Superior temporal gyrus (tissue), 1 donor: ENCODE measurements around the gene STX18.
"Not testable (repeated sequence)": the region's sequence is repeated elsewhere in the genome, so short reads cannot be mapped to it uniquely, and the experiment has no call there.

Experiments used
- DNase-seq: peaks from one replicate; pipeline ENCODE4 v3.0.0-alpha.2; 2016; ENCODE audit errors: extremely low spot score

STX18 gene

GRCh38 chr4:4480685-4481398, 61.0 kb downstream of the STX18 start:
- peak; percentile 95 for DNase-seq

- DNase-seq: no peak
Observed at GRCh38 chr4:4480205-4480604, 61.6 kb downstream of the STX18 start.

- DNase-seq: no peak
Observed at GRCh38 chr4:4479366-4479765, 62.5 kb downstream of the STX18 start.

GRCh38 chr4:4477796-4478195, 64.1 kb downstream of the STX18 start:
- DNase-seq: no peak

- DNase-seq: peak; percentile 15
Observed at GRCh38 chr4:4477391-4477790, 64.5 kb downstream of the STX18 start.

GRCh38 chr4:4474476-4474875, 67.4 kb downstream of the STX18 start:
- no peak for DNase-seq

GRCh38 chr4:4472344-4472958, 69.4 kb downstream of the STX18 start:
- DNase-seq: no peak

- DNase-seq: no peak
Observed at GRCh38 chr4:4471195-4471594, 70.7 kb downstream of the STX18 start.

GRCh38 chr4:4470208-4470607, 71.6 kb downstream of the STX18 start:
- no peak for DNase-seq

GRCh38 chr4:4465238-4465637, 76.6 kb downstream of the STX18 start:
- DNase-seq: not testable (repeated sequence)

- DNase-seq: no peak
Observed at GRCh38 chr4:4462970-4463369, 78.9 kb downstream of the STX18 start.

- no peak for DNase-seq
Observed at GRCh38 chr4:4461850-4462249, 80.0 kb downstream of the STX18 start.

GRCh38 chr4:4461178-4461577, 80.7 kb downstream of the STX18 start:
- no peak for DNase-seq

GRCh38 chr4:4460759-4461158, 81.1 kb downstream of the STX18 start:
- DNase-seq: no peak

- no peak for DNase-seq
Observed at GRCh38 chr4:4459181-4459580, 82.7 kb downstream of the STX18 start.

GRCh38 chr4:4457803-4458553, 83.9 kb downstream of the STX18 start:
- no peak for DNase-seq

GRCh38 chr4:4456816-4457578, 84.9 kb downstream of the STX18 start:
- DNase-seq: no peak

- no peak for DNase-seq
Observed at GRCh38 chr4:4456351-4456750, 85.5 kb downstream of the STX18 start.

- no peak for DNase-seq
Observed at GRCh38 chr4:4455210-4455865, 86.5 kb downstream of the STX18 start.

- DNase-seq: no peak
Observed at GRCh38 chr4:4446434-4446833, 95.4 kb downstream of the STX18 start.

- DNase-seq: no peak
Observed at GRCh38 chr4:4443821-4444220, 98.0 kb downstream of the STX18 start.
